Neutrophil (primary cell): ENCODE results near the gene PRR16.

ENCODE experiments used
- H3K27ac ChIP-seq: fragments of 200-600 bp; sonication (generic); 2 replicates; pipeline ENCODE4 v1.5.1; 2016; ENCODE audit warnings: mild to moderate bottlenecking, moderate library complexity
- H3K27me3 ChIP-seq: fragments of 200-600 bp; sonication (generic); 2 replicates; pipeline ENCODE4 v1.6.0; 2016; ENCODE audit warnings: mild to moderate bottlenecking
- H3K36me3 ChIP-seq: fragments of 200-600 bp; sonication (generic); 2 replicates; pipeline ENCODE4 v1.5.1; 2017
- H3K4me1 ChIP-seq, 2 experiments: fragments of 200-600 bp in 1 of 2; sonication (generic) in 1 of 2; 1 replicate in 1 of 2; 2 replicates in 1 of 2; pipeline versions ENCODE4 v1.5.1 to v1.6.1; 2013 to 2016; ENCODE audit warnings: low read depth in 1 of 2, low read length in 1 of 2, mild to moderate bottlenecking in 1 of 2, moderate library complexity in 1 of 2; ENCODE audit not compliant: control insufficient read depth in 1 of 2, insufficient read depth in 1 of 2
- H3K4me3 ChIP-seq, 2 experiments: fragments of 200-600 bp in 1 of 2; sonication (generic) in 1 of 2; 1 replicate in 1 of 2; 2 replicates in 1 of 2; pipeline ENCODE4 v1.5.1; 2013 to 2016; ENCODE audit warnings: low read depth in 1 of 2, low read length in 1 of 2, mild to moderate bottlenecking in 1 of 2, moderate library complexity in 1 of 2
- H3K9me3 ChIP-seq: fragments of 200-600 bp; sonication (generic); 2 replicates; pipeline ENCODE4 v1.5.1; 2016
- CTCF ChIP-seq: fragments of 200-600 bp; sonication (generic); IDR thresholded peaks from 2 replicates; pipeline ENCODE4 v1.5.1; 2016; ENCODE audit warnings: antibody characterized with exemption

The PRR16 gene

DNA sequence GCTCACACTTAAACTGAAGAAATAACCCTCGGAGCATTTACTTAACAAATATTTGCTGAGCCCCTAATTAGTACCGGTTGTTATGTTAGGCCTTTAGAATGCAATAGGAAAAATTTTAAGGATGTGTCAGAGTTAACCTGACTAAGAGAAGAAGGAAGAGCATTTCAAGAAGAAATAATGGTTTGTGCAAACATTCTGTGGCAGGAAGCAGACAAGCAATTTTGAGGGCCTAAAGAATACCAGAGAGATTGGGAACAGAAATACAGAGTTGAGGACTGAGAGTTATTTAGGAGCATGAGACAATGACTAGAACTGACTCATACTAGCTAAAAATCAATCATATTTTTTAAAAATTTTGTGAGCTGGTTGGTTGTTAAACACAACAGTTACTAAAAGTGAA is 218.8 kb downstream of the PRR16 start:
- Histone ChIP-seq H3K9me3 (no peaks in the 10 kb centered on the region), H3K27ac (no peak overlapping the region)

GRCh38 chr5:120683580-120683979 is 219.5 kb downstream of the PRR16 start:
- Histone ChIP-seq H3K27me3 (no peaks in the 10 kb centered on the region), H3K27ac (no peak overlapping the region), H3K9me3 (no peaks in the 10 kb centered on the region), H3K4me3 (no peak overlapping the region), H3K4me1 (no peaks in the 10 kb centered on the region), H3K36me3 (no peaks in the 10 kb centered on the region)
- TF ChIP-seq CTCF = no peak

More for the DNA sequence above, 218.8 kb downstream of the PRR16 start:
- TF ChIP-seq CTCF = no peak
- Histone ChIP-seq H3K36me3 (no peaks in the 10 kb centered on the region), H3K27me3 (no peaks in the 10 kb centered on the region), H3K4me3 (no peak overlapping the region), H3K4me1 (no peaks in the 10 kb centered on the region)

- H3K36me3 ChIP-seq = no peaks in the 10 kb centered on the region
- H3K4me3 ChIP-seq = no peak overlapping the region
- H3K27me3 ChIP-seq = no peaks in the 10 kb centered on the region
- no peaks in the 10 kb centered on the region for H3K9me3 ChIP-seq
- H3K27ac ChIP-seq = no peak overlapping the region
- TF ChIP-seq CTCF = no peak
- H3K4me1 ChIP-seq = no peaks in the 10 kb centered on the region
Measured at GRCh38 chr5:120684213-120684612, 220.1 kb downstream of the PRR16 start.

DNA sequence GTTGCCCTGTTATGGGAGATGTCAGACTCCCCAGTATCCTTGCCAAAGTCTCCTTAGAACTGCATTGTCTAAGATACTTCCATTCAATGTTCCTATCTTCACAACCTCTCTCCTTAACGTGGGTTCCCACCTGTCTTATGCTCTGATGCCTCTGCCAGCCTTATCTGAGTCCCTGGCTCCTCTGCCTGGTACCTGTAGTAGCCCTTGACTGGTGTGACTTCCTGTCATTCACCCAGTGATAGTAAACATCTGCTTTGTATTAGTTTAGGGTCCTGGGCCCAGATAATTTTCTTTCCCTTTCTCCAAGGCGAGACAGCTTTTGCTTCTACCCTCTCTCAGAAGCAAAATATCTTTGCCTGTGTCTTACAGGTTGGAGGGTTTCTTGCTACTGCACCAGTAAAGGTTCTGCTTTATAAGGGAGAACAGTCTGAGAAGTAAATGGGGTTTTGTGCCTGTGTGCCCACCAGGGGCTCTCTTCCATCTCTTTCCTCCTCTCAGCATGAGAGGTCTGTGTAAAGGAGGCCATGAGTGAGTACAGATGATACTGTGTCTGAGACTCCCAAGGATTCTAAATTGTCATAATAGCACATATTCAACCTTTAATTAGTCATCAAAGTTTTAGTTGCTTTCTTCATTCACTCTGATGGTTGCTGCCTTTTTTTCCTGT is 220.8 kb downstream of the PRR16 start:
- H3K36me3 ChIP-seq = no peaks in the 10 kb centered on the region
- H3K4me3 ChIP-seq = no peak overlapping the region
- H3K4me1 ChIP-seq = no peaks in the 10 kb centered on the region

DNA sequence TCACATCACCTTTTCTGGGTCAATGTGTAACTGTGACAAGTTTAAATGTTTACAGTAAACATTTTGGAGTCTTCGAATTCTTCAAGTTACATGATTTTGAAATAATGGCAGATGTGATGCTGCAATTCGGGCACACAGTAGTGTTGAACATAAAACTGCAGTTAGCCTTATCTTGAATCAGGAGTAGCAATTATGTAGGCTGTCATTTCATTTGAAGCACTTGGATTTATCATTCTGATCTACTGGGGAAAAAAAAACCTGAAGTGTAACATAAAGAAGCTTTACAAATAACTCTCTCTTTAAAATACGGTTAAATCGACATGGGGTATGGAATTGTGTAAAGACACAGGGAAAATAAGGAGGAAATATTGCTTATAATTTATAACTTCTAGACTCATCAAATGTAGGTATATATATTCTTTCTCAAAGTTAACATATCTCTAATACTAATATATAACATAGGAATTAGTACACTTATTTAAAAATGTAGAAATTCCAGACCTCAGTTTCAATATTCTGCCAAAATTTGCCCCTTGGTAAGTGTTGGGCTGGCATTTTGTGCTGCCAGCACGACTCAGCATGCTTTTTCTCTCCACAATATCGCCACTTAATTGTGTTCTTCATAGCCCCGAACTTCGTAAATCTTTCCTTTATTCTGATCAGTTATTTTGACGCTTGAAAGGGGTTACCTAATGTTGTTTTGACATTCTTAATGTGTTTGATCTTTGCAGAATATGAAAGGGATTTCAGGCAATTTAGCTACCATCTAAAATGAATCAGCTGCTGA is 226.7 kb downstream of the PRR16 start:
- H3K27ac ChIP-seq = no peak overlapping the region
- no peaks in the 10 kb centered on the region for H3K27me3 ChIP-seq
- no peaks in the 10 kb centered on the region for H3K9me3 ChIP-seq
- no peaks in the 10 kb centered on the region for H3K4me1 ChIP-seq
- no peak overlapping the region for H3K4me3 ChIP-seq
- TF ChIP-seq CTCF = no peak
- H3K36me3 ChIP-seq = no peaks in the 10 kb centered on the region

More for the DNA sequence above, 220.8 kb downstream of the PRR16 start:
- H3K27ac ChIP-seq = no peak overlapping the region
- H3K27me3 ChIP-seq = no peaks in the 10 kb centered on the region
- no peak for TF ChIP-seq CTCF
- H3K9me3 ChIP-seq = no peaks in the 10 kb centered on the region
